HL-60 (cell line): ENCODE measurements around the gene RBFOX1.

Source experiments
- DNase-seq, 2 experiments: peaks; one replicate each; pipeline ENCODE4 v3.0.0-alpha.2; 2010 to 2020; ENCODE audit warnings: low read depth in 1 of 2, low spot score in 1 of 2
- H3K27ac ChIP-seq: fragments of 250-450 bp; sonication (Bioruptor Pico); replicated peaks from 2 replicates; pipeline ENCODE4 v1.5.1; 2020; ENCODE audit warnings: mild to moderate bottlenecking, moderate library complexity
- H3K27me3 ChIP-seq: fragments of 250-450 bp; sonication (Bioruptor Pico); 2 replicates; pipeline ENCODE4 v1.5.1; 2021; ENCODE audit warnings: mild to moderate bottlenecking, moderate library complexity; ENCODE audit not compliant: insufficient read depth, poor library complexity, severe bottlenecking
- H3K4me3 ChIP-seq: replicated peaks from 2 replicates; pipeline ENCODE4 v1.5.1; 2011; ENCODE audit warnings: mild to moderate bottlenecking, control low read depth, low read length; ENCODE audit not compliant: insufficient read depth
- GABPA ChIP-seq: IDR thresholded peaks from 2 replicates; pipeline ENCODE4 v1.6.1; 2012; ENCODE audit warnings: low read depth
- POLR2AphosphoS5 ChIP-seq: IDR thresholded peaks from 2 replicates; pipeline ENCODE4 v1.6.1; 2012; ENCODE audit warnings: low read depth
- SPI1 ChIP-seq: IDR thresholded peaks from 2 replicates; pipeline ENCODE4 v1.6.1; 2012; ENCODE audit warnings: low read depth, mild to moderate bottlenecking, borderline replicate concordance
- TF ChIP-seq, protein P1 (sequence below): IDR thresholded peaks from one replicate; pipeline ENCODE4 v1.5.1; 2011; ENCODE audit warnings: low read length, control low read depth, inconsistent platforms; ENCODE audit not compliant: insufficient read depth
- TF ChIP-seq, protein P2 (sequence below): IDR thresholded peaks from 2 replicates; pipeline ENCODE4 v1.6.1; 2012; ENCODE audit warnings: low read depth; ENCODE audit not compliant: insufficient replicate concordance

RBFOX1 gene

DNA sequence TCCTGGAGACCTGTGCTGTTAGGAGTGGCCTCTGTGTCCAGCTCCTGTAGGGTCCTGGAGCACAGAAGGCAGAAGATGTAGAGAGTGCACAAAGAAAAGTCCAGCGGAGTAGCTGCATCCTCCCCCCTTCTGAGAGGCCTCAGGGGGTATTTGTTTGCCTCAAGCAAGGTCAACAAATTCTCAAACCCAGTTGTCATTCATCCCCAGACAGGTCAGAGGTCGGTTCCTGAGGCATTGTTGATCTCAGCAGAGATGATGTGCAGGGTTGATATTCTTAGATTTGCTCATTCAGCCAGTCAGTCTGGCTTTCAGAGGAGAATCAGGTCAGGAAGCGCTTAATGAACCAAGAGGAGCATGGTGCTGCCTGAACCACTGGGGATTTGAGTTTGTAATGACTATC, 8.3 kb upstream of the RBFOX1 start:
- Histone ChIP-seq H3K4me3 (no peak overlapping the region), H3K27me3 (no peaks in the 10 kb centered on the region), H3K27ac (no peak overlapping the region)
- no peak for DNase-seq
- TF ChIP-seq SPI1, result no peak

DNA sequence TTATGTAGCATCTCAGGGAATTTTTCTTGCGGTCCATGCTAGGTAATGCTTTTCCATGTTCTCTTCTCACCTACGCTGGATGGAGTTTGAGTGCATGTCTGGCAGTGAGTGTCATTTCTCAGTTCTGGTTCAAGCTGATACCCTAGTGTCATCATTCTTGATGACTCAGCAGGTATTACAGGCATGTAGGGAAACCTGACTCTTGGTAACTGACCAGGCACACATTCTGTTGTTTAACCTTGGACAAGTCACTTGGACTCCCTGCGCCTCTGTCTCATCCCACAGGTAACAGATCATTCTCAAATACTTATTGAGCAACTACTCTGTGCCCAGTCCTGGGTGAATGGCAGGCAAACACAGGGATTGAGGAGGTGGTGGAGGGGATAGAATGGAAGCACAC, 6.8 kb upstream of the RBFOX1 start:
- DNase-seq, result no peak
- no peak overlapping the region for H3K27ac ChIP-seq

DNA sequence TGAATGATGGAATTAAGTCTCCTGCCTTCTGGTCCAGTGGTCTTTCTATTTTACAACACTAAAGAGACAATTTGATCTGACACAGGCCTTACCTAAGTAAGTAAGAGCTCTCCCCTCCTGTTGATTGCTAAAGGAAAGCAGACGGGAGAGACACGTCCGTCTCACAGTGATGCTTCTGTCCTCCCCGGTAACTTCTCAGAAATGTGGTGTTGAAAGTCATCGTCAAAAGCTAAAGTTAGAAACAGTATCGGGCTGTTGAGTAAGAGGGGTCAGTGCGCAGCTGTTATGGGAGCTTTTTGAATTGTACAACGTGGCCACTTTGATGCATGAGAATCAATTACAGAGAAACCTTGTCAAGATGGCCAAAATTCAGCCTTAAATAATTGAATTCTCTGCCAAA, 1.9 kb upstream of the RBFOX1 start:
- Histone ChIP-seq H3K27me3 (no peaks in the 10 kb centered on the region), H3K27ac (no peak overlapping the region), H3K4me3 (no peak overlapping the region)
- no peak for DNase-seq
- TF ChIP-seq, protein P1, sequence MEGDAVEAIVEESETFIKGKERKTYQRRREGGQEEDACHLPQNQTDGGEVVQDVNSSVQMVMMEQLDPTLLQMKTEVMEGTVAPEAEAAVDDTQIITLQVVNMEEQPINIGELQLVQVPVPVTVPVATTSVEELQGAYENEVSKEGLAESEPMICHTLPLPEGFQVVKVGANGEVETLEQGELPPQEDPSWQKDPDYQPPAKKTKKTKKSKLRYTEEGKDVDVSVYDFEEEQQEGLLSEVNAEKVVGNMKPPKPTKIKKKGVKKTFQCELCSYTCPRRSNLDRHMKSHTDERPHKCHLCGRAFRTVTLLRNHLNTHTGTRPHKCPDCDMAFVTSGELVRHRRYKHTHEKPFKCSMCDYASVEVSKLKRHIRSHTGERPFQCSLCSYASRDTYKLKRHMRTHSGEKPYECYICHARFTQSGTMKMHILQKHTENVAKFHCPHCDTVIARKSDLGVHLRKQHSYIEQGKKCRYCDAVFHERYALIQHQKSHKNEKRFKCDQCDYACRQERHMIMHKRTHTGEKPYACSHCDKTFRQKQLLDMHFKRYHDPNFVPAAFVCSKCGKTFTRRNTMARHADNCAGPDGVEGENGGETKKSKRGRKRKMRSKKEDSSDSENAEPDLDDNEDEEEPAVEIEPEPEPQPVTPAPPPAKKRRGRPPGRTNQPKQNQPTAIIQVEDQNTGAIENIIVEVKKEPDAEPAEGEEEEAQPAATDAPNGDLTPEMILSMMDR, result no peak
- TF ChIP-seq GABPA (no peak), SPI1 (no peak), POLR2AphosphoS5 (no peak)
- TF ChIP-seq, protein P2, sequence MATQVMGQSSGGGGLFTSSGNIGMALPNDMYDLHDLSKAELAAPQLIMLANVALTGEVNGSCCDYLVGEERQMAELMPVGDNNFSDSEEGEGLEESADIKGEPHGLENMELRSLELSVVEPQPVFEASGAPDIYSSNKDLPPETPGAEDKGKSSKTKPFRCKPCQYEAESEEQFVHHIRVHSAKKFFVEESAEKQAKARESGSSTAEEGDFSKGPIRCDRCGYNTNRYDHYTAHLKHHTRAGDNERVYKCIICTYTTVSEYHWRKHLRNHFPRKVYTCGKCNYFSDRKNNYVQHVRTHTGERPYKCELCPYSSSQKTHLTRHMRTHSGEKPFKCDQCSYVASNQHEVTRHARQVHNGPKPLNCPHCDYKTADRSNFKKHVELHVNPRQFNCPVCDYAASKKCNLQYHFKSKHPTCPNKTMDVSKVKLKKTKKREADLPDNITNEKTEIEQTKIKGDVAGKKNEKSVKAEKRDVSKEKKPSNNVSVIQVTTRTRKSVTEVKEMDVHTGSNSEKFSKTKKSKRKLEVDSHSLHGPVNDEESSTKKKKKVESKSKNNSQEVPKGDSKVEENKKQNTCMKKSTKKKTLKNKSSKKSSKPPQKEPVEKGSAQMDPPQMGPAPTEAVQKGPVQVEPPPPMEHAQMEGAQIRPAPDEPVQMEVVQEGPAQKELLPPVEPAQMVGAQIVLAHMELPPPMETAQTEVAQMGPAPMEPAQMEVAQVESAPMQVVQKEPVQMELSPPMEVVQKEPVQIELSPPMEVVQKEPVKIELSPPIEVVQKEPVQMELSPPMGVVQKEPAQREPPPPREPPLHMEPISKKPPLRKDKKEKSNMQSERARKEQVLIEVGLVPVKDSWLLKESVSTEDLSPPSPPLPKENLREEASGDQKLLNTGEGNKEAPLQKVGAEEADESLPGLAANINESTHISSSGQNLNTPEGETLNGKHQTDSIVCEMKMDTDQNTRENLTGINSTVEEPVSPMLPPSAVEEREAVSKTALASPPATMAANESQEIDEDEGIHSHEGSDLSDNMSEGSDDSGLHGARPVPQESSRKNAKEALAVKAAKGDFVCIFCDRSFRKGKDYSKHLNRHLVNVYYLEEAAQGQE, result no peak

More for the DNA sequence above, 6.8 kb upstream of the RBFOX1 start:
- H3K27me3 ChIP-seq, result no peaks in the 10 kb centered on the region
- no peak overlapping the region for H3K4me3 ChIP-seq
- no peak for TF ChIP-seq GABPA
- TF ChIP-seq POLR2AphosphoS5, result no peak
- TF ChIP-seq, protein P1, result no peak
- TF ChIP-seq, protein P2, result no peak
- TF ChIP-seq SPI1, result no peak

DNA sequence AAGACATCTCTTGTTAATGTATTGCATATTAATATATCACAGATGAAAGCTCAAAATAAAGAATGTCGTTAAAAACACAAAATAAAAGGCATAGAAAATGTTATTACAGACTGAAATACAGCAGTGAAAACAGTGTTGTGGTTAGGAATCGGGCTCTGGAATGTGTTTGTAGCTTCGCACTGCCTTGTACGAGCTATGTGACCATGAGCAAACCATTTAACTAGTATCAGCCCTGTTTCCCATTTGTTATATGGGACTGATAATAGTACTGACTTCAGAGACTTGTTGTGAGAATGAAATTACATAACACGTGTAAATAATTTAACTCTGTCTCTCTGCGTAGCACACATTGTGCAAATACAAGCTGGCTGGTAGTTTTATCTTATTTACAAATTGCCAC, 648 bp upstream of the RBFOX1 start:
- Histone ChIP-seq H3K4me3 (no peak overlapping the region), H3K27me3 (no peaks in the 10 kb centered on the region), H3K27ac (no peak overlapping the region)
- TF ChIP-seq GABPA, result no peak
- TF ChIP-seq SPI1, result no peak
- TF ChIP-seq, protein P2, result no peak
- no peak for DNase-seq
